Colonic mucosa (tissue), 4 donors: ENCODE data around the gene PBX1. TPM values are rescaled to one million over a fixed set of nuclear protein-coding genes. Genes with fewer than 3 reads are reported as not detected.

ENCODE experiments used
- DNase-seq: peaks from one replicate; pipeline ENCODE4 v3.0.0-alpha.2; 2020
- H3K27ac ChIP-seq: fragments of 200-600 bp; one replicate; pipeline ENCODE4 v1.8.0; 2021
- H3K27me3 ChIP-seq: fragments of 200-600 bp; one replicate; pipeline ENCODE4 v1.8.0; 2021
- H3K36me3 ChIP-seq: fragments of 200-600 bp; one replicate; pipeline ENCODE4 v1.8.0; 2021
- H3K4me1 ChIP-seq: fragments of 200-600 bp; one replicate; pipeline ENCODE4 v1.8.0; 2021; ENCODE audit warnings: mild to moderate bottlenecking
- H3K4me3 ChIP-seq: fragments of 200-600 bp; one replicate; pipeline ENCODE4 v1.8.0; 2021
- H3K9ac ChIP-seq, 2 donors: one replicate each; pipeline ENCODE4 v1.7.0; 2013; ENCODE audit warnings: control low read depth in 2 of 2, low read depth in 2 of 2, low read length in 2 of 2
- H3K9me3 ChIP-seq: fragments of 200-600 bp; one replicate; pipeline ENCODE4 v1.8.0; 2021
- intact Hi-C: fragments of 100-400 bp; cut with DNase I; formaldehyde crosslinking; loops from one replicate; pipeline ENCODE4 v1.14.1; 2022
- total RNA-seq, 2 donors: library from RNA; stranded (reverse); fragmentation: NEBNext Ultra II Directional in 1 of 2; extraction: Animal tissue kit (Norgen Biotek cat#: 25700) in 1 of 2; gene quantifications; one replicate each; pipeline ENCODE4 v1.2.1, GENCODE V29; 2021
- TF ChIP-seq, protein P1 (sequence below): fragments of 200-600 bp; IDR thresholded peaks from one replicate; pipeline ENCODE4 v1.8.0; 2022; ENCODE audit warnings: antibody characterized with exemption, mild to moderate bottlenecking
- donor health status: healthy.
- donor health status: DM: no; HTN: no; CAD: no.
- donor health status: DM: no; HTN: no; CAD: no.

Gene PBX1
- total RNA-seq, 2 donors from 2014 or later, result 27.2 to 53.7 TPM

DNA sequence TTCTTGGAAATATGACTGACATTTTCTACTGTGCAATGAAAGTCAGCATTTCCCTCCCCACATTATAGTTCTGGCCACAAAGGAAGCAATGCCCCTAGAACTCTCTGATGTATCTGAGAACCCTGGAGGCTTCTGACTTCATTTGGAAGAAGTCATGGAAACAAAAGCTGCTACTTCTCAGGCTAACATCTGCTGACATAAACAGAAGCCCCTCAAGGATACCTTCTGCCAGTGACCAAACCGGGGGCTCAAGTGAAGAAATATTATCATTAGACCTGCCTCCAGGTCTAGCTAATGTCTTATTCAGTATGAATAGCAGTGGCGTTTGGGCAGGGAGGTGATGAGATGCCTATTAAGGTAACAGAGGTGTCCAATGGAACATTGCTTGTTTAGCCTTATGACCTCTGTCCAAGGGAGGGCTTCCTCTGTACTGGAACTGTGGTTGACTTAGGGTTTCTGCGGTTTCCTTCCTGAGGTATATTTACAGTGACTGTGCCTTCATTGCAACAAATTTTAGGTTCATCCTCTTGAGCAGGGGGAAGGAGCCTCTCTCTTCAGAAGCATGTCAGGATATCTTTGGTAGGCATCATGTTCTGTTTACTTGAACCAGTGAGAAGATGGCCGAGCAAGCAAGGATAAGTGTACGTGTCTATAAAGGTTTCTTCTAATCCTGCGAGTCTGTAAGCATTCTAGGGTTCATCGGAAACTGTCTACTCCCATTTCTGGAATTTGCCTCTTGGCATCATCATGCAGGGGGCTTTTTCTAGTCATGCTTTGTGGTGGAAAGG is 161.7 kb downstream of the PBX1 start:
- intact Hi-C loops, result no loop called here
- no peaks in the 10 kb centered on the region for H3K27me3 ChIP-seq

DNA sequence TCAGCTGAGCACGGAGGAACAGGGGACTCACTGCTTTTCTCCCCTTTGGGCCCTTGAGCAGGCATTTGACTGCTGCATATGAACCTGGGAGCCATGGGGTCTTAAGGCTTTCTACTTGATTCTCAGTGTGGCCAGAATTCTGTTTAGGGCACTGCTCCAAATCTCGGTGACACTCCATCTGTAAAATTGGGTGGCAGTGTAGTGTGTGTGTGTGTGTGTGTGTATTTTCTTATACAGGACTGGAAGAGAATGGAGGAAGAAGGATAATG is 162.2 kb downstream of the PBX1 start:
- no peaks in the 10 kb centered on the region for H3K36me3 ChIP-seq
- H3K4me3 ChIP-seq, result no peak overlapping the region
- no peaks in the 10 kb centered on the region for H3K27me3 ChIP-seq
- H3K4me1 ChIP-seq, result no peaks in the 10 kb centered on the region
- intact Hi-C loops, result no loop called here
- DNase-seq, result no peak
- no peaks in the 10 kb centered on the region for H3K9me3 ChIP-seq
- no peak overlapping the region for H3K27ac ChIP-seq
- H3K9ac ChIP-seq, result no peak overlapping the region
- TF ChIP-seq, protein P1, sequence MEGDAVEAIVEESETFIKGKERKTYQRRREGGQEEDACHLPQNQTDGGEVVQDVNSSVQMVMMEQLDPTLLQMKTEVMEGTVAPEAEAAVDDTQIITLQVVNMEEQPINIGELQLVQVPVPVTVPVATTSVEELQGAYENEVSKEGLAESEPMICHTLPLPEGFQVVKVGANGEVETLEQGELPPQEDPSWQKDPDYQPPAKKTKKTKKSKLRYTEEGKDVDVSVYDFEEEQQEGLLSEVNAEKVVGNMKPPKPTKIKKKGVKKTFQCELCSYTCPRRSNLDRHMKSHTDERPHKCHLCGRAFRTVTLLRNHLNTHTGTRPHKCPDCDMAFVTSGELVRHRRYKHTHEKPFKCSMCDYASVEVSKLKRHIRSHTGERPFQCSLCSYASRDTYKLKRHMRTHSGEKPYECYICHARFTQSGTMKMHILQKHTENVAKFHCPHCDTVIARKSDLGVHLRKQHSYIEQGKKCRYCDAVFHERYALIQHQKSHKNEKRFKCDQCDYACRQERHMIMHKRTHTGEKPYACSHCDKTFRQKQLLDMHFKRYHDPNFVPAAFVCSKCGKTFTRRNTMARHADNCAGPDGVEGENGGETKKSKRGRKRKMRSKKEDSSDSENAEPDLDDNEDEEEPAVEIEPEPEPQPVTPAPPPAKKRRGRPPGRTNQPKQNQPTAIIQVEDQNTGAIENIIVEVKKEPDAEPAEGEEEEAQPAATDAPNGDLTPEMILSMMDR, result no peak

More for the DNA sequence above, 161.7 kb downstream of the PBX1 start:
- no peaks in the 10 kb centered on the region for H3K4me1 ChIP-seq
- H3K9ac ChIP-seq, result no peak overlapping the region
- TF ChIP-seq, protein P1, result no peak
- DNase-seq, result no peak
- no peak overlapping the region for H3K4me3 ChIP-seq
- H3K27ac ChIP-seq, result no peak overlapping the region
- no peaks in the 10 kb centered on the region for H3K36me3 ChIP-seq
- H3K9me3 ChIP-seq, result no peaks in the 10 kb centered on the region

DNA sequence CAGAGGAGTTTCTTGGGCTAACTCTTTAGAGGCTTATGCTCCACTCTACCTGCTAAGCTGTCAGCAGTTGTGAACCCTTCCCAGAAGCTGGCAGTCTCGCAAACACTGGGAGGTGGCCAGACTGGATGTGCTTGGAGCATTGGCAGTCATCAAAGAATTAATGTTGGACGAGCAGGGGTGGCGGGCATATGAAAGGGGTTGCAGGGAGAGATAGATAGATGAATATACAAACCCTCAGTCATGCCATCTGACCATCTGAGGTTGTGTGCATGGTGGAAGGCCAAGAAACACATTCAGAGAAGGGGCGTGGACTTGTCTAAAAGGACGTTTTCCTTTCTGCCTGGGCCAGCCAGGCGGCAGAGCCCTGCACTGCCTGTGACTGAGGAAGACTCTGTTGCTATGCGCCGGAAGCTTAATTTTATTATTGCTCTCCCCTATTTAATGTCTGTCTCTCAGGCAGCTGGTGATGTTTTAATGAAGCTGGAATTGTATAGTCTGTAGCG is 164.4 kb downstream of the PBX1 start:
- Histone ChIP-seq H3K36me3 (no peaks in the 10 kb centered on the region), H3K9me3 (no peaks in the 10 kb centered on the region), H3K27me3 (no peaks in the 10 kb centered on the region), H3K9ac (no peak overlapping the region), H3K27ac (no peak overlapping the region), H3K4me3 (no peak overlapping the region), H3K4me1 (no peaks in the 10 kb centered on the region)
- intact Hi-C loops, result no loop called here
- DNase-seq, result no peak
- TF ChIP-seq, protein P1, result no peak

DNA sequence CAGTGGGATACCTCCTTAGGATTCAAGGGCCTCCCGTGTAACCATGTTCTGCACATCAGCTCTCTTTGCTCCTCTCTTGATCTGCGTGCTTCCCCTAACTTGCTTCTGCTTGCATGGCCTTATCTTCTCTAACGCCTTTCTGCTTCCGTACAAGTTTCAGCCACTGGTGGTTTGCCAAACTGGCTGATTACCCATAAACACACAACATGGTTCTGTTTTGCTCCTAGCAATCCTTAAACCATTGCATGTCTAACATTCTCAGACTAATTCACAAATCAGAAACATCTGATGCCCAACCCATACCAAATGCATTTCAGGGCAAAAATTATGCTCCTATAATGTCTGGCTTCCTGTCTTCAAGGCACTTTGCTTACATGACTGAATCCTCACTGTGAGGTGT is 166.4 kb downstream of the PBX1 start:
- Histone ChIP-seq H3K27ac (no peak overlapping the region), H3K4me1 (no peaks in the 10 kb centered on the region), H3K27me3 (no peaks in the 10 kb centered on the region), H3K9ac (no peak overlapping the region), H3K9me3 (no peaks in the 10 kb centered on the region), H3K36me3 (no peaks in the 10 kb centered on the region), H3K4me3 (no peak overlapping the region)
- DNase-seq, result no peak
- intact Hi-C loops, result no loop called here
- TF ChIP-seq, protein P1, result no peak

DNA sequence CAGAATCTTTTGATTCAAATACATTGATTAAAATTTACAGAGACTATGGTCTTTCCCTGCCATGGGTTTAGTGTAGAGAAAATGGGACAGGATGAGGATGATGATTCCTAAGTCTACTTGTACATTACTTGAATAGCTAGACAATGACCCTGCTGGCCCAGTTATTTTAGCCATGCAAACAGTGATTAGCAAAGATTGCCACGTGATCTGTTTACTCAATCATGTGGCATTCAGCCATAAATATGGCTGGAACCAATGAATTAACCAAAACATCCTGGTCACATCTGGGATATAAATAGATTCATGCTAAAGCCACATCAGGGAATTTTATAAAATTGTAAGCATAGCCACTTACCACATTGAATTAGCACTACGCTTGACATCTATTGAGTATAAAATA is 167.3 kb downstream of the PBX1 start:
- TF ChIP-seq, protein P1, result no peak
- no peak overlapping the region for H3K4me3 ChIP-seq
- H3K9ac ChIP-seq, result no peak overlapping the region
- no peak for DNase-seq
- no peaks in the 10 kb centered on the region for H3K36me3 ChIP-seq
- no peaks in the 10 kb centered on the region for H3K27me3 ChIP-seq
- H3K27ac ChIP-seq, result no peak overlapping the region
- no peaks in the 10 kb centered on the region for H3K9me3 ChIP-seq
- H3K4me1 ChIP-seq, result no peaks in the 10 kb centered on the region
- intact Hi-C loops, result no loop called here
